ENCODE results near the gene CARHSP1. TPM values are rescaled to one million over a fixed set of nuclear protein-coding genes. Genes with fewer than 3 reads are reported as not detected.
"Not testable (repeated sequence)": the region's sequence is repeated elsewhere in the genome, so short reads cannot be mapped to it uniquely, and the experiment has no call there.

The CARHSP1 gene
- total RNA-seq, 4 donors from 2014 or later = 42.2 to 47.8 (median 44.2) TPM

GRCh38 chr16:8808613-8809353, 60.0 kb downstream of the CARHSP1 start:
- 79 to 83% methylated on average over 11 of the region's 11 CpGs for WGBS, 2 donors
- intact Hi-C loops (cut with DNase I; ENCODE audit: low total_unique reads) = no loop called here
- no peak overlapping the region for H3K4me3 ChIP-seq (ENCODE audit: low read depth, poor library complexity, severe bottlenecking)
- no peak for DNase-seq (ENCODE audit: low spot score in 2 of 2)
- TF ChIP-seq CTCF (IDR thresholded peaks at IDR 0.05) = no peak
- no peak for TF ChIP-seq POLR2A (IDR thresholded peaks at IDR 0.05)

GRCh38 chr16:8808009-8808408, 60.8 kb downstream of the CARHSP1 start:
- intact Hi-C loops (cut with DNase I; ENCODE audit: low total_unique reads) = no loop called here
- no peak for TF ChIP-seq POLR2A (IDR thresholded peaks at IDR 0.05)
- no peak for TF ChIP-seq CTCF (IDR thresholded peaks at IDR 0.05)
- WGBS, 2 donors = 96 to 98% methylated on average over 3 of the region's 3 CpGs
- no peak overlapping the region for H3K4me3 ChIP-seq (ENCODE audit: low read depth, poor library complexity, severe bottlenecking)
- no peak for DNase-seq (ENCODE audit: low spot score in 2 of 2)

- no peak overlapping the region for H3K4me3 ChIP-seq (ENCODE audit: low read depth, poor library complexity, severe bottlenecking)
- 97% methylated on average over 5 of the region's 5 CpGs for WGBS, 2 donors
- intact Hi-C loops (cut with DNase I; ENCODE audit: low total_unique reads) = no loop called here
- TF ChIP-seq CTCF (IDR thresholded peaks at IDR 0.05) (no peak), POLR2A (IDR thresholded peaks at IDR 0.05) (no peak)
- DNase-seq (ENCODE audit: low spot score in 2 of 2) = no peak
Observed at GRCh38 chr16:8807189-8807588, 61.6 kb downstream of the CARHSP1 start.

- 80 to 82% methylated on average over 13 of the region's 13 CpGs for WGBS, 2 donors
- H3K4me3 ChIP-seq (ENCODE audit: low read depth, poor library complexity, severe bottlenecking) = no peak overlapping the region
- no peak for DNase-seq (ENCODE audit: low spot score in 2 of 2)
- intact Hi-C loops (cut with DNase I; ENCODE audit: low total_unique reads) = no loop called here
- TF ChIP-seq POLR2A (IDR thresholded peaks at IDR 0.05) (no peak), CTCF (IDR thresholded peaks at IDR 0.05) (no peak)
Observed at GRCh38 chr16:8806272-8806983, 62.4 kb downstream of the CARHSP1 start.

GRCh38 chr16:8804313-8804712, 64.5 kb downstream of the CARHSP1 start:
- TF ChIP-seq CTCF (IDR thresholded peaks at IDR 0.05) = no peak
- TF ChIP-seq POLR2A (IDR thresholded peaks at IDR 0.05) = no peak
- H3K4me3 ChIP-seq (ENCODE audit: low read depth, poor library complexity, severe bottlenecking) = no peak overlapping the region
- 84 to 91% methylated on average over 6 of the region's 6 CpGs for WGBS, 2 donors
- no peak for DNase-seq (ENCODE audit: low spot score in 2 of 2)
- intact Hi-C loops (cut with DNase I; ENCODE audit: low total_unique reads) = no loop called here

- WGBS, 2 donors = 90 to 92% methylated on average over 12 of the region's 12 CpGs
- H3K4me3 ChIP-seq (ENCODE audit: low read depth, poor library complexity, severe bottlenecking); intact Hi-C loops (cut with DNase I; ENCODE audit: low total_unique reads); DNase-seq (ENCODE audit: low spot score in 2 of 2): not testable (repeated sequence)
Observed at GRCh38 chr16:8803733-8804132, 65.1 kb downstream of the CARHSP1 start.
